HG02943 (cell line): ENCODE measurements around the gene PLEKHA7.
"Not testable (repeated sequence)": the region's sequence is repeated elsewhere in the genome, so short reads cannot be mapped to it uniquely, and the experiment has no call there.

Experiments used
- ATAC-seq: cut with Tn5 transposase; IDR thresholded peaks from one replicate; pipeline ENCODE4 v1.9.1; 2021; ENCODE audit warnings: mild to moderate bottlenecking, low read depth, moderate library complexity; ENCODE audit not compliant: unreplicated experiment

PLEKHA7 gene

DNA sequence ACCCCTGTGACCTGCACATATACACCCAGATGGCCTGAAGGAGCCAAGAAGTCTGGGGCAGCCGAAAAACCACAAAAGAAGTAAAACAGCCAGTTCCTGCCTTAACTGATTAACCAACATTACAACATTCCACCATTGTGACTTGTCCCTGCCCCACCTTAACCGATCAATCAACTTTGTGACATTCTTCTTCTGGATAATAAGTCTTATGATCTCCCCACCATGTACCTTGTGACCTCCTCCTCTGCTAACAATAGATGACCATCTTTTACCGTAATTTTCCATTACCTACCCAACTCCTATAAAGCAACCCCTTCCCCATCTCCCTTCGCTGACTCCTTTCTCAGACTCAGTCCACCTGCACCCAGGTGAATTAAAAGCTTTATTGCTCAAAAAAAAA lies 125.2 kb downstream of the PLEKHA7 start:
- not testable (repeated sequence) for ATAC-seq

DNA sequence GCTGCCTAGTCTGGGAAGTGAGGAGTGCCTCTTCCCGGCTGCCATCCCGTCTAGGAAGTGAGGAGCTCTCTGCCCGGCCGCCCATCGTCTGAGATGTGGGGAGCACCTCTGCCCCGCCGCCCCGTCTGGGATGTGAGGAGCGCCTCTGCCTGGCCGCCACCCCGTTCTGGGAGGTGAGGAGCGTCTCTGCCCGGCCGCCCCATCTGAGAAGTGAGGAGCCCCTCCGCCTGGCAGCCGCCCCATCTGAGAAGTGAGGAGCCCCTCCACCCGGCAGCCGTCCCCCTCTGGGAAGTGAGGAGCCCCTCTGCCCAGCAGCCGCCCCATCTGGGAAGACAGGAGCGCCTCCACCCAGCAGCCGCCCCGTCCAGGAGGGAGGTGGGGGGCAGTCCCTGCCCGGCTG lies 126.3 kb downstream of the PLEKHA7 start:
- ATAC-seq, result not testable (repeated sequence)

DNA sequence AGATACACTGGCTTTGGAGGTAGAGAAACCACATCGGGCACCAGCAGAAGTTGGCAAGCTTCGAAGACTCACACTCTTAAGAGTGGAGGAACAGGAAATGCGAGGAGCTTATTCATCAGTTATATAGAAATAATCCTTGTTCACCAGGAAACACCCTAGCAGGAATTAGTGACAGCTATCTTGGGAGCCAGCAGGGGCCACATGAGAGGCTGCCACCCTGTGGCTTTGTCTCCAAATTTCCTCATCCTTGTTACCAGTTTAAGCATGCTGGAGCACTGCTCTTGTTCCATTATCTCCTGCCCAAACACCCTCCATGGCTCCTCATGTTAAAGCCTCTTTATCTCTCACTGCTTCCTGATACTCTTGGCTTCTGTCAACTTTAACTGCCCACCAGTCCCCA lies 131.0 kb downstream of the PLEKHA7 start:
- ATAC-seq, result no peak

DNA sequence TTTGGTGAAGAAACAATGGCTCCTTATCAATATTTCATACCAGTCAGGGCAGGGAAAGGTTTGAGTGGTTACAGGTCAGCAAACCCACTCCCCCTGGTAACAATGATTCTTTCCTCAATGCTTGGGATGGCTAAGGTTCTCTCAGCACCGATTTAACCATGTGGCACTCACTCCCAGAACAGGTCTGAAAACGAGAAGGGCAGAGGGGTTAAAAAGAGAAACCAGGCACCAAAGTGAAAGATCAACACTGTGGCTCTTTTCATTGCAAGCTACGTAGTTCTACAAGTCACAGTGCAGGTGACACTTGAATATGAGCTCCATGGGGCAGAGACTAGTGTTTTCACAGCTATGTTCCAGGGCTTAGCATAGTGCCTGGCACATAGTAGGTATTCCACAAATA lies 132.4 kb downstream of the PLEKHA7 start:
- ATAC-seq, result no peak

DNA sequence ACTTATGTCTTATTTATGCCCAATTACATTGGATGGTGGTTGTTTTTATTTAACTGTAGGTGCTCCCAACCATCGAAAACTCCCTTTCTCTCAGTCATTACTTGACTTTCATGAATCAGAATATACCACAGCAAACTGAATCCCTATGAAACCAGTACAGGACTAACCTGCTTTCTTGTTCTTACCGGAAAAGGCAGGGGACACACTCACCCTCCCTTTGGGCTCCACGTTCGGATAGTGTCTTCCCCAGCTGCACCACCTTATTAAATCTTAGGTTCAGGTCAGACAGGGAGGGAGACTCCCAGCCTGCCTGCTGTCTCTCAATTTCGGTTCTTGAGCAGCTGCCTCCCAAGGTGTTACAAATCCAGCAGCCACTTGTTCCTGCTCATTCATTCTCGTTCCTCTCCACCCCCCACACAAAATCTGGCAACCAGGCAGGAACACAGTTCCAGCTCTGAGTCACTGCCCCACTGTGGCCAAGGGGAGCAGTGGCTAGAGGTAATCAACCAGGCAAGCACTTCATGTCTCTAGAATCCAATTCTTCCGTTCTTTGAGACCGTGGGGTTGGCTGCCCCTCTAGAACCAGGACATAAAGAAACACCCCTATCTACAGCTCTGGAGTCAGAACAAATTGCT lies 133.0 kb downstream of the PLEKHA7 start:
- ATAC-seq, result no peak

DNA sequence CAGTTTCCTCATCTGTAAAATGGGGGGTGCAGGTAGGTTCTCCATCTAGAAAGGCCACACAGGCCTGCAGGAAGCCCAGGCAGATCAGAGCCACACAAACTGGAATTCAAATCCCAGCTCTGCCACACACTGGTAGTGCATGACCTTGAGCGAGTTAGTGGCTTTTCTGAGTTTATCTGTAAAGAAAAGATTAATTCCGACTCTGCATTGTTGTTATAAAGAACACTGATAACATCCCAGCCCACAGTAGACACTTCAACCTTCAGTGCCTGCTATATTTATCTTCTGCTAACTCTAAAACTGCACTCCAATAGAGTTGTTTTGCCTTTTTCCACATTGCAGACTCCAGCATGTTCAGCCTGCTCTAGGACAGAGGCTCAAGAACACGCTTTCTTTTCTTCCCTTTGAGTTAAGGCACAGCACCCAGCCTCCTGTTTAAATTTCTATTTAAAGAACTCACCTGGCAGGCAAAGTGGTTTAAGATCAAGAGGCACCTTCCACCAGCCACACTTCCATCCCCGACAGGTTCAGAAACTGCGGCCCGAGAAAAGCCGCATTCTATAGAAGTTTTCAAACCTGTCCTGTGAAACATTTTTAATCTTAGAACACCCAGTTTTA lies 133.9 kb downstream of the PLEKHA7 start:
- no peak for ATAC-seq

DNA sequence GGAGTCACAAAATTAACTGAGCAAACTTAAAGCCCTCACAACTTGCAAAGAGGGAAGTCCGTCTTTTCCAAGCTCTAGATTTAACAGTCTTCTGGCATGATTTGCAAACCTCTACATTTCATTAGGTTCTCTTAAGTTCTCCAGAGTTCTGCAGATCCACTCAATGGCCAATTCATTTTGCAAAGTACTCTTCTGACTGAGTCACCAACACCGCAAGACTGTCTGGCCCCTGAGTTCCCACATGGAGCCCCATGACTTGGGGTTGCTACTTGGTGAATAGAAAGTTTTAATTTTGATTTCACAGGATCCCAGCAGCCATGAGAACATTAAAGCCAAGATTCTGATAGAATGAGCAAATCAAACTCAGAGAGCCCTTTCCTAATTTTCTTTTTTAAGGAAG lies 134.5 kb downstream of the PLEKHA7 start:
- no peak for ATAC-seq

DNA sequence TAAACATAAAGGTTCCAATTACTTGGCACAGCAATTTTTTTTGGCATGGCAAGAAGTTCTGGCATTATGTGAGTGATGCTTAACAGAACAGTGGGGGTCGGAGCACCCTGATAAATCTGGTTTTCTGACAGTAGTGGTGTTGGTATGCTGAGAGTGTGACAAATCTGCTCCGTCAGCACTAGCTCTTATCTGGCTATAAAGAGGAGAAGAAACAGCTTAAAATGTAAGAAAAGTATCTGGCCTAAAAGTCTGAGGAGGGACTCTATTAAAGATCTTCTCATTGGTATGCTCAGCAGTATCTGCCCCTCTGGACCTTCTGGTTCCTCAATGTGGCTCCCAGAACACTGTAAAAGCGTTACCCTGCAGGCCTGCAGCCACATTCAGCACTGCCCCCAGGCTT lies 137.4 kb downstream of the PLEKHA7 start:
- no peak for ATAC-seq

DNA sequence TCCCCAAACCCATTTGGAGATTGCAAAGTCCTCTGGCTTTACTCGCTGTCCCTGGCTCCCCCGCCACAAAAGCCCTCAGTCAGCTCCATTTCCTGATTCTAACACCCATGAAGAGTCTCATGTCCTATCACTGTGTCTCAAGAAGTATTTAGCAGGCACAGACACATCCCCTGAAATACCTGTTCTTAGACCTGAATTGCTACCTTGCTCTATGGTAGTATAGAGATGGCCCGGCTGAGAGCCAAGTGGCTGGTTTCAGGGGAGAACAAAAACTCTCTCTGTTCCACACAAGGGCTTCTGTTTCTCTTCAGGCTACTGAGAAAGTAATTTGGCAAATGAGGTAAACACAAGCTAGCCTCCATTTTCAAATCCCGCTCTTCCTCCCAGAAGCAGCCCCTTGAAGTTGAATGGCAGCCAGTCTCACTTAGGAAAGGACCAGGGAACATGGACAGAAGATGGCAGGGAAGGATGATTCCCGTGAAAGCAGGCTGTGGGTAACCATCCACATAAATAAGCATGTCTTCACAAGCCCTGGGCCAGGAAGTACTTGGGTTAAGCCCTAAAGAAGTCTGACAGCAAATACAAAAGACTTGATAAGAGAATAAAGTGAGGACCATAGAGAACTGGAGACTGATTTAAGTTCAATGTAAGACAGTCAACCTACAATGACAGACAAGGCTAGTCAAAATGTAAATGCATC lies 138.0 kb downstream of the PLEKHA7 start:
- no peak for ATAC-seq

DNA sequence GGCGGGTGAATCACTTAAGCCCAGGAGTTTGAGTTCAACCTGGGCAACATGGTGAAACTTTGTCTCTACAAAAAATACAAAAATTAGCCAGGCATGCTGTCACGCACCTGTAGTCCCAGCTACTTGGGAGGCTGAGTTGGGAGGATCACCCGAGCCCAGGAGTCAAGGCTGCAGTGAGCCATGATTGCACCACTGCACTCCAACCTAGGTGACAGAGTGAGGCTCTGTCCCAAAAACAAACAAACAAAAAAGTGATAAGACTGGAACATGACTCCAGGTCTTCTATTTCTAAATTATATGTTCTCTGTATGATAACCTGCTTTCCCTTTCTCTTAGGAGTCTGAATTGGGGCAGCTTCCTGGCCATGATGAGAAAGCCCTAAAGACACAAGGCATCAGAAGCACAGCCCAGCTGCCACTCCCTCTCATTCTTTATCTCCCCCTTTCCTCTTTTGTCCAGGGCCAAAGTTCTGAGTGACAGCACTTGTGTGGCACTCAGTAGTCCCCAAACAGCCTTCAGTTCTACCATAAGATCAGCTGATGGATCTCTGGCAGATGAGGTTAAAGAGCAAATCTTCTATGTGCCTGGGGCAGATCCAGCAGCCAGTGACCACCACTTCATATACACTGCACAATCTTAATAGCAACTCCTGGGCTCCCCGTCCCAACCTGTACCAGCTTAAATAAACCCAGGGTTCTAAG lies 139.8 kb downstream of the PLEKHA7 start:
- no peak for ATAC-seq

DNA sequence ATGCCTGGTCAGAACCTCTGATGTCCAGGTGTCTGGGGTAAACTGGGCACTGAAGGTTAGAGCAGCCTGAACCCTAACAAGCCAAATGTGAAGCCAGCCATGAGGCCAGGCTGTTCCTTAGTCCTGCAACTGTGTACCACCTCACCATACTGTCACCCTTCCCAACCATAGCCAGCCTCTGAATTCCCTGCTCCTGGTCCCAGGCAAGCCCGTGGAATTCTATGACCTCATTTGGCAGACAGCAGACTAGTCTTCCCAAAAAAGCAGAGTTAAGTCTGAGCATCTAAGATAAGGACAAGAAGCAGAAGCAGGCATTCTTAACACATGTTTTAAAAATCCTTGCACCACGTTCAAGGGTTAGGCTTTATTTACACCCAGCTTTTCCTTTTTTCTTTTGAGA lies 140.9 kb downstream of the PLEKHA7 start:
- no peak for ATAC-seq

DNA sequence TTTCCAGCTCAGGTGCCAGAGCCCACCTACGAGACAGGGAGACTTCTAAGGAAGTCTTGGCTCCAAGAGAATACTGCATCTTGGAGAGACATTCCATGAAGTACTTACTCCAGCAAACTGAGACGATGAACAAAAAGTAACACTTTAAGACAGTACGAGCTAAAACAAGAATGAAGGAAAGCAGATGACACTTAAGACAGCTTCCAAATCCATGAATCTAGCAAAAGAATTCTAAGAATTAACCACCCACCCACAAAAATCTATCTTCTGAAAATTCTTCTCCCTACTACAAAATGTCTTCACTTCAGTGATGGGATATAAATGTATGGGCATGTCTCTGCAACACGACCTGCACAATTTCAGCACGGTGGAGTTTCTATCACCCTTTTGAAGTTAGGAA lies 142.8 kb downstream of the PLEKHA7 start:
- no peak for ATAC-seq

DNA sequence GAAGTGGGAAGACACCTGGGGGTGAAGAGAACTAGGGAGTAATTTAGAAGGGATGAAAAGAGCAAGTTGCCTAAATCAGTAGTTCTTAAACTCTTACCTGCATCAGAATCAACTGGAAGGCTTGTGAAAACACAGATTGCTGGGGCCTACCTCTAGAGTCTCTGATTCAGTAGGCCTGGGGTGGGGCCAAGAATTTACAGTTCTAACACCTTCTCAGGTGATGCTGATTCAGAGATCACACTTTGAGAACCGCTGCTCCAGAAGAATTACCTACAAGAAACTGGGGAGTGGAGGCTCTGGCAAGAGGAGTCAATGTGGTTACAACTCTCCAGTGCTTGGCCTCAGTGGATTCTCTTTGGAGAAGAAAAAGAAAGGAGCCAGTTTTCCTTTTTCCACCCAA lies 147.1 kb downstream of the PLEKHA7 start:
- ATAC-seq, result no peak

DNA sequence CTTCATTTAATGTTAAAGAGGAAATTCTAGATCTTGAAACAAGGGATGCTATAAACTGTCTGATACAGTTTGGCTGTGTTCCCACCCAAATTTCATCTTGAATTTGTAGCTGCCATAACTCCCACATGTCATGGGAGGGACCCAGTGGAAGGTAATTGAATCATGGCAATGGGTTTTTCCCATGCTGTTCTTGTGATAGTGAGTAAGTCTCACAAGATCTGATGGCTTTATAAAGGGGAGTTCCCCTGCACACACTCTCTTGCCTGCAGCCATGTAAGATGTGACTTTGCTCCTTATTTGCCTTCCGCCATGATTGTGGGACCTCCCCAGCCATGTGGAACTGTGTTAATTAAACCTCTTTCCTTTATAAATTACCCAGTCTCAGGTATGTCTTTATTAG lies 149.8 kb downstream of the PLEKHA7 start:
- not testable (repeated sequence) for ATAC-seq

DNA sequence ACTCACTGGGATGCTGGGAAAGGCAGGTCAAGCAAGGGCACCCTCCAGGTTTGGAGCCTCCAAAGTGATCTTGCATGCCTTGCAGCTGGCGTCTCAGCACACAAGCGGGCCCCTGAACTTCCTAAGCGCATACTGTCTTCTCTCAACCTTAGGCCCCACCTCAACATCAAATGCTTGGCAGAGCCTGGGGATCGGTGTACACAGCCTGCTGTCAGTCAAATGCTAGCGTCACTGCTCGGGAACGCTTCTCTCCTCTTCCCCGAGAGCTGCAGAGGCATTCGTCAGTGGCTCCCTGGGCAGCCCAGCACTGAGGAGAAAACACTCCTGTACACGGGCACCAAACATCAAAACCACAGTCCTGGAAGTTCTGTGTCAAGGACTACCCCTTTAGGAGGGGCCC lies 150.8 kb downstream of the PLEKHA7 start:
- no peak for ATAC-seq

DNA sequence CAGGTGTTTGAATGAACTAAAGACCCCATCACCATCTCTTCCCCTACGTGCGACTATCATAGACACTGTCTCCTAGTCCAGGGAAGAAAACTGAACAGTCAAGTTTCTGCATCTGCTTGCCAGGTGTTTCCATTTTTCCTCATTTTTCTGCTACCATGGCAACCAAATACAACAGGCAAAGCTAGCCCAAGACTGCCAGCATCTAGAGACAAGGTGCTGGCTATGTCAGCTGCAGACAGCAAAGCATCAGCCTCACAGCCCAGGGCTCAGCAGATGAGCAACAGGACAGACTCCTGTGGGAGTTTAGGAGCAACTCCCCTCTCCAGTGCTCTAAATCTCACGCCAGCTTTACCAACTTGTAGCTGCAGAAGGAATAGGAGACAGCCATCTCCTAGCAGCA lies 151.5 kb downstream of the PLEKHA7 start:
- no peak for ATAC-seq

DNA sequence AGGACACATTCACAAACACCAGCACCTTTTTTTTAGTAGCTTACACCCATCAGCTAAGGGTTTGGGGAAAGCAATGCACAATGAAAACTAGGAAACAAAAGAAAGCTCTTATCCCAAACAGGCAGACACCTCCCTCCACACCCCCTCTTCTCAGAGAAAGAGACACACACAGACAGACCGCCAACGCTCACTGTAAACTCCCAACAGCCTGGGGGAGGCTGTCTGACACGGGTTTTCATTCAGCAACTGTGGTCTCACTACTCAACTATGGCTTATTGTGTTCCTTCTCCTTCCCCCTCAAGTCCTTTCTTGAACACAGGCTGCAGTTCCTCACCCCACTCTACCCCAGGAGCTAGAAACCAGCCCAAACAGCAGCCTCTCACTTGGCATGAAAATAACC lies 152.4 kb downstream of the PLEKHA7 start:
- ATAC-seq, result no peak

DNA sequence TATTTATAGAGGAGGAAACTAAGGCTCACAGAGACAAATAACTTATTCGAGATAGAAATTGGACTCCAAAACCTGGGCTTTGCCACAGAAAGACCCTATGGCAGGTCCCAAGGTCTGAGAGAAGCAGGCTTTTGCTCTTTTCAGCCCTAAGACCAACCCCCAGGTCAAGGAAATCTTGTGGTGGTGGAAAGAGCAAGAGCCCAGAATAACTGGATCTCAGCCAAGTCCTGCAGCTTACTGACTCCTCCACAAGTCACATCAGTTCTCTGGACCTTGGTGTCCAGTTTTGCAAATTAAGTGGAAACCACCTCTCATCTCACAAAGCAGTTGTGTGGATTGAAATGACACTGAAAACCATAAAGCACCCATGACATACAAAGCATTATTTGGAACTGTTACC lies 153.6 kb downstream of the PLEKHA7 start:
- ATAC-seq, result no peak

DNA sequence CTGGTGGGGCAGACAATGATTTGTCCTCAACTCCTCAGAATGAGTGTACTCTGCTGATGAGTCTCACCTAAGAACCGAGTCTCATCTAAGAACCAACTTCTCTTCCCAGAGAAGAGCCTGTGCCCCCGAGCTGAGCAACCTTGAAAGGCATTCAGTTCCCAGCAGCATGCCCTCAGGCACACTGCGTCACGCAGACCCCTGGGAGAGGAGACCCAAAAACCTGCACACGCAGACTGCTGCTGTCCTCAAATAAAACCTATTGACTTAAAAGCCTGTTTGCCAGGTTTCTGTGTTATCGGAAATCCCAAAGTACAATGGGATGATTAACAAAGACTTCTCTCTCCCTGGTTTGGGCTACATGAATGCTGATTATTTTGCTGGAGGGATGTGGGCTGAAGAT lies 154.6 kb downstream of the PLEKHA7 start:
- no peak for ATAC-seq

DNA sequence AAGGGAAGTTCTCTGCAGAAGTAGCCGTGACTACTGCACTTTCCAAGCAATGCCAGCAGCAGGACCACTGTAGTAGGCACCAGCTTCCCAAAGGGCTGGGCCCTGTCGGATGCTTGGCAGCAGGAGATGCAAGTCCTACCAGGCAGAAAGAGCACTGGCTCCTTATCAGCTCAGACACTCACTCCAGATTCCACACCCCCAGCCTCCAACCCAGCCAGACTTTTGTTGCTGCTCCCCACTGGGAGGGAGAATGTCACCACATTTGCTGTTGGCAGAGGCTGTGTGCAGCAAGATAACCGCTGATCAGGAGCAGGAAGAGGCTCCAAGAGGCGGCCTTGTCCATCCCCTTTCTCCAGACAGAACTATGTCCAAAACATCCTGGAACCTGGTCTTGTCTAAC lies 157.0 kb downstream of the PLEKHA7 start:
- no peak for ATAC-seq

DNA sequence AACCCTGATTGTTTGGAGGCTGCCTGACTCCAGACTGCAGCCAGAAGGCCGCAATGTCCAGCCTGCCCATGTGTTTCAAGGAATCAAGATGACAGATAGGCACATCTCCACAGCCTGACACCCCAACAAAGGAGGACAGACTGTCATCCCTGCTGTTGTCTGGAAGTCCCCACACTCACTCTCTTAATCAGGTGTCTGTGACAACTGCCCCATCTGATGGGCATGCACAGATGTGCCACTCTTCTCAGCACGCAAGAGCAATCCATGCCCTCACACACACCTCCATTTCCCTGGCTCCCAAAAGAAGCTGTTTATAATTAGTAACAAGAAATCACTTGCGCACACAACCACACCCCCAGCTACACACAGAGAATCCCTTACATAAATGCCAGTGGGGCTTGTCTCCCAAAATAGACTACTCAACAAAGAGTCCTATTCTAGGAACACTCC lies 158.2 kb downstream of the PLEKHA7 start:
- no peak for ATAC-seq
